ENCODE data around the gene C1R.
A peak's percentile ranks its signal among the peaks of the same experiment; 100 is the strongest.

C1R gene

DNA sequence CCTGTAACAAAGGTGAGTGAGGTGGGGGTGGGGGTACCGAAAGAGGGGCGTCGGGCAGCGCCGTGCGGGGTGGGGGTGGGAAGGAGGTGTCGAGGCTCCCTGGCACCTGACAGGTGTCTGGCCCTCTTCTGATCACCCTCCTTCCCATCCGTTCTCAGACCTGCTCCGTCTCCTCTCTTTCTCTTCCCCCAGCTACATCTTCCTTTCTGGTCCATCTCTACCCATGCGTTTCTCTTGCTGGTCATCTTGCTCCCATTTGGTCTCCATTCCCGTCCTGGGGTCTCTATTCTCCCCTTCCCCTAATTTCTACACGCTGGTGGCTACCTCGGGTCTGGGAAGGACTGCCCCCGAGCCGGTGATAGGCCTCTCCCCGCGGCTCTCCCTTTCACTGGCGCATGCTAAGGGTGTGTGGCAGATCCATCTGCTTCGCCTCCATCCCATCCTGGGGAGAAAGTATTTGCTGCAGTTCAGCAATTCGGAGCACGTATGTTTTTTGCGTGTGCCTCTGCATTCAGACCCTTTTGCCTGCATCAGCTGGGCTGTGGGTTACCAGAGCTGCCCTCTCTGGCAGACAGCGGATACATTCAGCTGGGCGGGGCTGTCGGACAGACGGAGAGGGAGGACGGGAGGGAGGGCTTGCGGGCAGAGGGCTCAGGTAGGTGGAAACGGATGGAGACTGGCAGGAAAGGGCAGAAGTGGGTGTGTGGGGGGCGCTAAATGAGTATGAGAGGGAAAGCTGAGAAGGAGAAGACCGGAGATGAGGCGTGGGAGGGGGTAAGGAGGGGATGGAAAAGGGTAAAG, 38.7 kb upstream of the C1R start (continued):
- TF ChIP-seq, protein P1, sequence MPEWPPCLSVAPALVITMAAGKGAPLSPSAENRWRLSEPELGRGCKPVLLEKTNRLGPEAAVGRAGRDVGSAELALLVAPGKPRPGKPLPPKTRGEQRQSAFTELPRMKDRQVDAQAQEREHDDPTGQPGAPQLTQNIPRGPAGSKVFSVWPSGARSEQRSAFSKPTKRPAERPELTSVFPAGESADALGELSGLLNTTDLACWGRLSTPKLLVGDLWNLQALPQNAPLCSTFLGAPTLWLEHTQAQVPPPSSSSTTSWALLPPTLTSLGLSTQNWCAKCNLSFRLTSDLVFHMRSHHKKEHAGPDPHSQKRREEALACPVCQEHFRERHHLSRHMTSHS (tag by site-specific recombination; IDR thresholded peaks at IDR 0.05) = peak; percentile 18; the same call in 1 of the 2 replicates
- no peak for TF ChIP-seq GLI4 (tag by site-specific recombination; IDR thresholded peaks at IDR 0.05)
- TF ChIP-seq, protein P2, sequence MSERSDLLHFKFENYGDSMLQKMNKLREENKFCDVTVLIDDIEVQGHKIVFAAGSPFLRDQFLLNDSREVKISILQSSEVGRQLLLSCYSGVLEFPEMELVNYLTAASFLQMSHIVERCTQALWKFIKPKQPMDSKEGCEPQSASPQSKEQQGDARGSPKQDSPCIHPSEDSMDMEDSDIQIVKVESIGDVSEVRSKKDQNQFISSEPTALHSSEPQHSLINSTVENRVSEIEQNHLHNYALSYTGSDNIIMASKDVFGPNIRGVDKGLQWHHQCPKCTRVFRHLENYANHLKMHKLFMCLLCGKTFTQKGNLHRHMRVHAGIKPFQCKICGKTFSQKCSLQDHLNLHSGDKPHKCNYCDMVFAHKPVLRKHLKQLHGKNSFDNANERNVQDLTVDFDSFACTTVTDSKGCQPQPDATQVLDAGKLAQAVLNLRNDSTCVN (tag by site-specific recombination; optimal IDR thresholded peaks at IDR 0.05) = no peak
- TF ChIP-seq ZNF76 (tag by site-specific recombination; IDR thresholded peaks at IDR 0.05; ENCODE audit: borderline replicate concordance, low read depth) = no peak
- TF ChIP-seq ZNF843 (tag by site-specific recombination; IDR thresholded peaks at IDR 0.05) = 0 out of 2 replicates have a peak, but pooled peaks have one; percentile 22
- TF ChIP-seq ZNF548 (tag by site-specific recombination; IDR thresholded peaks at IDR 0.05) = no peak
- TF ChIP-seq ZNF311 (tag by site-specific recombination; IDR thresholded peaks at IDR 0.05; ENCODE audit: borderline replicate concordance) = no peak
- no peak for TF ChIP-seq ZBTB21 (tag by site-specific recombination; IDR thresholded peaks at IDR 0.05)
- no peak for TF ChIP-seq SCRT1 (tag by site-specific recombination; IDR thresholded peaks at IDR 0.05; ENCODE audit: borderline replicate concordance)
- TF ChIP-seq ZNF16 (tag by site-specific recombination; IDR thresholded peaks at IDR 0.05; ENCODE audit: low read depth) = no peak
- TF ChIP-seq ZNF660 (tag by site-specific recombination; IDR thresholded peaks at IDR 0.05) = no peak
- TF ChIP-seq ZNF354C (tag by site-specific recombination; IDR thresholded peaks at IDR 0.05; ENCODE audit: borderline replicate concordance, low read depth) = no peak
- TF ChIP-seq, protein P3, sequence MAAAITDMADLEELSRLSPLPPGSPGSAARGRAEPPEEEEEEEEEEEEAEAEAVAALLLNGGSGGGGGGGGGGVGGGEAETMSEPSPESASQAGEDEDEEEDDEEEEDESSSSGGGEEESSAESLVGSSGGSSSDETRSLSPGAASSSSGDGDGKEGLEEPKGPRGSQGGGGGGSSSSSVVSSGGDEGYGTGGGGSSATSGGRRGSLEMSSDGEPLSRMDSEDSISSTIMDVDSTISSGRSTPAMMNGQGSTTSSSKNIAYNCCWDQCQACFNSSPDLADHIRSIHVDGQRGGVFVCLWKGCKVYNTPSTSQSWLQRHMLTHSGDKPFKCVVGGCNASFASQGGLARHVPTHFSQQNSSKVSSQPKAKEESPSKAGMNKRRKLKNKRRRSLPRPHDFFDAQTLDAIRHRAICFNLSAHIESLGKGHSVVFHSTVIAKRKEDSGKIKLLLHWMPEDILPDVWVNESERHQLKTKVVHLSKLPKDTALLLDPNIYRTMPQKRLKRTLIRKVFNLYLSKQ (tag by site-specific recombination; IDR thresholded peaks at IDR 0.05; ENCODE audit: borderline replicate concordance) = no peak
- TF ChIP-seq ZNF132 (tag by site-specific recombination; IDR thresholded peaks at IDR 0.05; ENCODE audit: borderline replicate concordance) = no peak
- TF ChIP-seq ZFP37 (tag by site-specific recombination; IDR thresholded peaks at IDR 0.05) = no peak
- no peak for TF ChIP-seq ZNF138 (tag by site-specific recombination; IDR thresholded peaks at IDR 0.05; ENCODE audit: borderline replicate concordance)
- TF ChIP-seq, protein P4, sequence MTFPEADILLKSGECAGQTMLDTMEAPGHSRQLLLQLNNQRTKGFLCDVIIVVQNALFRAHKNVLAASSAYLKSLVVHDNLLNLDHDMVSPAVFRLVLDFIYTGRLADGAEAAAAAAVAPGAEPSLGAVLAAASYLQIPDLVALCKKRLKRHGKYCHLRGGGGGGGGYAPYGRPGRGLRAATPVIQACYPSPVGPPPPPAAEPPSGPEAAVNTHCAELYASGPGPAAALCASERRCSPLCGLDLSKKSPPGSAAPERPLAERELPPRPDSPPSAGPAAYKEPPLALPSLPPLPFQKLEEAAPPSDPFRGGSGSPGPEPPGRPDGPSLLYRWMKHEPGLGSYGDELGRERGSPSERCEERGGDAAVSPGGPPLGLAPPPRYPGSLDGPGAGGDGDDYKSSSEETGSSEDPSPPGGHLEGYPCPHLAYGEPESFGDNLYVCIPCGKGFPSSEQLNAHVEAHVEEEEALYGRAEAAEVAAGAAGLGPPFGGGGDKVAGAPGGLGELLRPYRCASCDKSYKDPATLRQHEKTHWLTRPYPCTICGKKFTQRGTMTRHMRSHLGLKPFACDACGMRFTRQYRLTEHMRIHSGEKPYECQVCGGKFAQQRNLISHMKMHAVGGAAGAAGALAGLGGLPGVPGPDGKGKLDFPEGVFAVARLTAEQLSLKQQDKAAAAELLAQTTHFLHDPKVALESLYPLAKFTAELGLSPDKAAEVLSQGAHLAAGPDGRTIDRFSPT (tag by site-specific recombination; IDR thresholded peaks at IDR 0.05) = peak; percentile 60; the same call in 1 of the 2 replicates
- 0 out of 2 replicates have a peak, but pooled peaks have one; percentile 67 for TF ChIP-seq PRDM1 (tag by site-specific recombination; IDR thresholded peaks at IDR 0.05)
- TF ChIP-seq ZNF2 (tag by site-specific recombination; IDR thresholded peaks at IDR 0.05) = peak; percentile 45; the same call in 1 of the 2 replicates
- TF ChIP-seq, protein P5, sequence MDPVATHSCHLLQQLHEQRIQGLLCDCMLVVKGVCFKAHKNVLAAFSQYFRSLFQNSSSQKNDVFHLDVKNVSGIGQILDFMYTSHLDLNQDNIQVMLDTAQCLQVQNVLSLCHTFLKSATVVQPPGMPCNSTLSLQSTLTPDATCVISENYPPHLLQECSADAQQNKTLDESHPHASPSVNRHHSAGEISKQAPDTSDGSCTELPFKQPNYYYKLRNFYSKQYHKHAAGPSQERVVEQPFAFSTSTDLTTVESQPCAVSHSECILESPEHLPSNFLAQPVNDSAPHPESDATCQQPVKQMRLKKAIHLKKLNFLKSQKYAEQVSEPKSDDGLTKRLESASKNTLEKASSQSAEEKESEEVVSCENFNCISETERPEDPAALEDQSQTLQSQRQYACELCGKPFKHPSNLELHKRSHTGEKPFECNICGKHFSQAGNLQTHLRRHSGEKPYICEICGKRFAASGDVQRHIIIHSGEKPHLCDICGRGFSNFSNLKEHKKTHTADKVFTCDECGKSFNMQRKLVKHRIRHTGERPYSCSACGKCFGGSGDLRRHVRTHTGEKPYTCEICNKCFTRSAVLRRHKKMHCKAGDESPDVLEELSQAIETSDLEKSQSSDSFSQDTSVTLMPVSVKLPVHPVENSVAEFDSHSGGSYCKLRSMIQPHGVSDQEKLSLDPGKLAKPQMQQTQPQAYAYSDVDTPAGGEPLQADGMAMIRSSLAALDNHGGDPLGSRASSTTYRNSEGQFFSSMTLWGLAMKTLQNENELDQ (tag by site-specific recombination; IDR thresholded peaks at IDR 0.05; ENCODE audit: low read depth) = 0 out of 2 replicates have a peak, but pooled peaks have one; percentile 10
- TF ChIP-seq, protein P6, sequence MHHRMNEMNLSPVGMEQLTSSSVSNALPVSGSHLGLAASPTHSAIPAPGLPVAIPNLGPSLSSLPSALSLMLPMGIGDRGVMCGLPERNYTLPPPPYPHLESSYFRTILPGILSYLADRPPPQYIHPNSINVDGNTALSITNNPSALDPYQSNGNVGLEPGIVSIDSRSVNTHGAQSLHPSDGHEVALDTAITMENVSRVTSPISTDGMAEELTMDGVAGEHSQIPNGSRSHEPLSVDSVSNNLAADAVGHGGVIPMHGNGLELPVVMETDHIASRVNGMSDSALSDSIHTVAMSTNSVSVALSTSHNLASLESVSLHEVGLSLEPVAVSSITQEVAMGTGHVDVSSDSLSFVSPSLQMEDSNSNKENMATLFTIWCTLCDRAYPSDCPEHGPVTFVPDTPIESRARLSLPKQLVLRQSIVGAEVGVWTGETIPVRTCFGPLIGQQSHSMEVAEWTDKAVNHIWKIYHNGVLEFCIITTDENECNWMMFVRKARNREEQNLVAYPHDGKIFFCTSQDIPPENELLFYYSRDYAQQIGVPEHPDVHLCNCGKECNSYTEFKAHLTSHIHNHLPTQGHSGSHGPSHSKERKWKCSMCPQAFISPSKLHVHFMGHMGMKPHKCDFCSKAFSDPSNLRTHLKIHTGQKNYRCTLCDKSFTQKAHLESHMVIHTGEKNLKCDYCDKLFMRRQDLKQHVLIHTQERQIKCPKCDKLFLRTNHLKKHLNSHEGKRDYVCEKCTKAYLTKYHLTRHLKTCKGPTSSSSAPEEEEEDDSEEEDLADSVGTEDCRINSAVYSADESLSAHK (tag by site-specific recombination; IDR thresholded peaks at IDR 0.05) = no peak
- peak; percentile 29; the same call in 1 of the 2 replicates for TF ChIP-seq ZSCAN23 (tag by site-specific recombination; IDR thresholded peaks at IDR 0.05)
- TF ChIP-seq ZNF677 (tag by site-specific recombination; IDR thresholded peaks at IDR 0.05) = no peak
- TF ChIP-seq ZBTB20 (tag by site-specific recombination; IDR thresholded peaks at IDR 0.05) = peak; percentile 67
- TF ChIP-seq OSR2 (tag by site-specific recombination; IDR thresholded peaks at IDR 0.05) = no peak
- TF ChIP-seq ZNF335 (tag by site-specific recombination; conservative IDR thresholded peaks at IDR 0.05) = no peak
- no peak for TF ChIP-seq ZNF302 (tag by site-specific recombination; IDR thresholded peaks at IDR 0.05; ENCODE audit: low read depth)
- no peak for TF ChIP-seq ZNF391 (tag by site-specific recombination; IDR thresholded peaks at IDR 0.05; ENCODE audit: borderline replicate concordance, low read depth)
